ENCODE data around the gene KDELR1. TPM values are rescaled to one million over a fixed set of nuclear protein-coding genes. Genes with fewer than 3 reads are reported as not detected.

KDELR1 gene
- total RNA-seq, 1 experiment from 2014 or later = 113 TPM

GRCh38 chr19:48401287-48401686 is 9.9 kb upstream of the KDELR1 start:
- no TSS peak for BruUV-seq (replicated peaks)
- Mint-ChIP-seq H3K4me1 (ENCODE audit: insufficient read depth, unreplicated experiment) (peaks cover 29% of the 10 kb centered on the region), H3K9me3 (ENCODE audit: unreplicated experiment) (no peaks in the 10 kb centered on the region), H3K27ac (ENCODE audit: low read depth, unreplicated experiment) (peak overlapping the region; percentile 5), H3K4me3 (ENCODE audit: unreplicated experiment) (no peak overlapping the region), H3K27me3 (ENCODE audit: insufficient read depth, unreplicated experiment) (no peaks in the 10 kb centered on the region), H3K36me3 (ENCODE audit: insufficient read depth, unreplicated experiment) (no peaks in the 10 kb centered on the region)
- ChIA-PET CTCF (interaction anchor here (2.0 kb wide), 1 partner anchor 10 kb away, joined by 9 read pairs; the partner anchor contains the start of gene KDELR1), POLR2A (no interaction called here)
- intact Hi-C loops (cut with micrococcal nuclease) = no loop called here
- DNase-seq (ENCODE audit: unreplicated experiment) = no peak
- TF ChIP-seq, protein P1, sequence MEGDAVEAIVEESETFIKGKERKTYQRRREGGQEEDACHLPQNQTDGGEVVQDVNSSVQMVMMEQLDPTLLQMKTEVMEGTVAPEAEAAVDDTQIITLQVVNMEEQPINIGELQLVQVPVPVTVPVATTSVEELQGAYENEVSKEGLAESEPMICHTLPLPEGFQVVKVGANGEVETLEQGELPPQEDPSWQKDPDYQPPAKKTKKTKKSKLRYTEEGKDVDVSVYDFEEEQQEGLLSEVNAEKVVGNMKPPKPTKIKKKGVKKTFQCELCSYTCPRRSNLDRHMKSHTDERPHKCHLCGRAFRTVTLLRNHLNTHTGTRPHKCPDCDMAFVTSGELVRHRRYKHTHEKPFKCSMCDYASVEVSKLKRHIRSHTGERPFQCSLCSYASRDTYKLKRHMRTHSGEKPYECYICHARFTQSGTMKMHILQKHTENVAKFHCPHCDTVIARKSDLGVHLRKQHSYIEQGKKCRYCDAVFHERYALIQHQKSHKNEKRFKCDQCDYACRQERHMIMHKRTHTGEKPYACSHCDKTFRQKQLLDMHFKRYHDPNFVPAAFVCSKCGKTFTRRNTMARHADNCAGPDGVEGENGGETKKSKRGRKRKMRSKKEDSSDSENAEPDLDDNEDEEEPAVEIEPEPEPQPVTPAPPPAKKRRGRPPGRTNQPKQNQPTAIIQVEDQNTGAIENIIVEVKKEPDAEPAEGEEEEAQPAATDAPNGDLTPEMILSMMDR (IDR thresholded peaks at IDR 0.05; ENCODE audit: unreplicated experiment) = no peak

- TF ChIP-seq, protein P1 (IDR thresholded peaks at IDR 0.05; ENCODE audit: unreplicated experiment) = no peak
- CTCF ChIA-PET = interaction anchor here (1.0 kb wide), 1 partner anchor 13 kb away, joined by 3 read pairs; no protein-coding TSS in a partner anchor
- POLR2A ChIA-PET = interaction anchor here (0.7 to 1.5 kb wide), 2 partner anchors 37 to 197 kb away, joined by 3 to 4 read pairs; partner anchors contain the start of genes SYNGR4 and TMEM143
- Mint-ChIP-seq H3K36me3 (ENCODE audit: insufficient read depth, unreplicated experiment) (no peaks in the 10 kb centered on the region), H3K27ac (ENCODE audit: low read depth, unreplicated experiment) (no peak overlapping the region), H3K4me3 (ENCODE audit: unreplicated experiment) (no peak overlapping the region), H3K27me3 (ENCODE audit: insufficient read depth, unreplicated experiment) (peaks cover 5% of the 10 kb centered on the region), H3K4me1 (ENCODE audit: insufficient read depth, unreplicated experiment) (peaks cover 40% of the 10 kb centered on the region), H3K9me3 (ENCODE audit: unreplicated experiment) (no peaks in the 10 kb centered on the region)
- intact Hi-C loops (cut with micrococcal nuclease) = no loop called here
- BruUV-seq (replicated peaks) = no TSS peak
- DNase-seq (ENCODE audit: unreplicated experiment) = peak; percentile 67
Observed at GRCh38 chr19:48400018-48400742, 8.8 kb upstream of the KDELR1 start.

DNA sequence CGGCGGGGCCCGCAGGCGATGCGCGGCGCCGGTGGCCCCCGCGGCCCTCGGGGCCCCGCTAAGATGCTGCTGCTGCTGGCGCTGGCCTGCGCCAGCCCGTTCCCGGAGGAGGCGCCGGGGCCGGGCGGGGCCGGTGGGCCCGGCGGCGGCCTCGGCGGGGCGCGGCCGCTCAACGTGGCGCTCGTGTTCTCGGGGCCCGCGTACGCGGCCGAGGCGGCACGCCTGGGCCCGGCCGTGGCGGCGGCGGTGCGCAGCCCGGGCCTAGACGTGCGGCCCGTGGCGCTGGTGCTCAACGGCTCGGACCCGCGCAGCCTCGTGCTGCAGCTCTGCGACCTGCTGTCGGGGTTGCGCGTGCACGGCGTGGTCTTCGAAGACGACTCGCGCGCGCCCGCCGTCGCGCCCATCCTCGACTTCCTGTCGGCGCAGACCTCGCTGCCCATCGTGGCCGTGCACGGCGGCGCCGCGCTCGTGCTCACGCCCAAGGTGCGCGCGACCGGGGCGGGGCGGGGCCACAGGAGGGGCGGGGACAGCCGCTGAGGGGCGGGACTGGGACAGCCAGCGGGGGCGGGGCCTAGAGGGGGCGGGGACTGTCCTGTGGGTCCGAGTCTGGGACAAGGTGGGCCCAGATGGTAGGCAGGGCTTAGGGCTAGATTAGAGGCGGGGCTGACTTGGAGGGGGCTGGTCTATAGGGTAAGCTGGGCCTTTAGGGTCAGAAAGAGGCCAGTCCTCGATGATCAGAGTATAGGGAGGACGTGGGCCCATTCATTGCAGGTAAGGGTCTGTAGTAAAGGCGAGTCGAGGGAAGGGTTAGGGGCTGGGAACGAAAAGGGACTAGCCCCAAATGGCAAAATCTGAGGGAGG is 7.3 kb upstream of the KDELR1 start:
- no peaks in the 10 kb centered on the region for H3K36me3 Mint-ChIP-seq (ENCODE audit: insufficient read depth, unreplicated experiment)
- TF ChIP-seq, protein P1 (IDR thresholded peaks at IDR 0.05; ENCODE audit: unreplicated experiment) = no peak
- no peaks in the 10 kb centered on the region for H3K9me3 Mint-ChIP-seq (ENCODE audit: unreplicated experiment)
- ChIA-PET POLR2A (interaction anchor here (1.5 kb wide), 1 partner anchor 35 kb away, joined by 4 read pairs; the partner anchor contains the start of genes SYNGR4 and TMEM143), CTCF (no interaction called here)
- peak overlapping the region; percentile 80 for H3K27ac Mint-ChIP-seq (ENCODE audit: low read depth, unreplicated experiment)
- peaks cover 21% of the 10 kb centered on the region for H3K27me3 Mint-ChIP-seq (ENCODE audit: insufficient read depth, unreplicated experiment)
- peak overlapping the region; percentile 91 for H3K4me3 Mint-ChIP-seq (ENCODE audit: unreplicated experiment)
- no TSS peak for BruUV-seq (replicated peaks)
- H3K4me1 Mint-ChIP-seq (ENCODE audit: insufficient read depth, unreplicated experiment) = peaks cover 48% of the 10 kb centered on the region
- intact Hi-C loops (cut with micrococcal nuclease) = no loop called here
- DNase-seq (ENCODE audit: unreplicated experiment) = peak; percentile 89

DNA sequence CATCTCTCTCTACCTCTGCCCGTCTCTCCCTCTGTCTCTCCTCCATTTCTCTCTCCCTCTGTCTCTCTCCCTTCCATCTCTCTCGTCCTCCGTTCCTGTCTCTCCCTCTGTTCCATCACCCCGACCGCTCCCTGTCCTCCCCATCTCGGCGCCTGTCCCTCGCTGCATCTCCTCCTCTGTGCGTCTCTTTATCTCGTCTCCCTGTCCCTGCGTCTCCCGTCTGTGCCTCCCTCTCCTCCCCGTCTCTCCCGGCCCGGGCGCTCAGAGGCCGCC is 6.7 kb upstream of the KDELR1 start:
- no peak for DNase-seq (ENCODE audit: unreplicated experiment)
- TF ChIP-seq, protein P1 (IDR thresholded peaks at IDR 0.05; ENCODE audit: unreplicated experiment) = no peak
- H3K9me3 Mint-ChIP-seq (ENCODE audit: unreplicated experiment) = no peaks in the 10 kb centered on the region
- no TSS peak for BruUV-seq (replicated peaks)
- peaks cover 22% of the 10 kb centered on the region for H3K27me3 Mint-ChIP-seq (ENCODE audit: insufficient read depth, unreplicated experiment)
- ChIA-PET POLR2A (no interaction called here), CTCF (no interaction called here)
- intact Hi-C loops (cut with micrococcal nuclease) = no loop called here
- H3K27ac Mint-ChIP-seq (ENCODE audit: low read depth, unreplicated experiment) = peak overlapping the region; percentile 80
- H3K4me3 Mint-ChIP-seq (ENCODE audit: unreplicated experiment) = peak overlapping the region; percentile 91
- H3K4me1 Mint-ChIP-seq (ENCODE audit: insufficient read depth, unreplicated experiment) = peaks cover 43% of the 10 kb centered on the region
- no peaks in the 10 kb centered on the region for H3K36me3 Mint-ChIP-seq (ENCODE audit: insufficient read depth, unreplicated experiment)

Data from MCF 10A (cell line).